GM21737 (cell line): ENCODE measurements around the gene PISD.

Experiments used
- ATAC-seq: cut with Tn5 transposase; IDR thresholded peaks from one replicate; pipeline ENCODE4 v1.9.1; 2021; ENCODE audit warnings: mild to moderate bottlenecking, moderate library complexity; ENCODE audit not compliant: unreplicated experiment

Gene PISD

GRCh38 chr22:31652911-31653684 is 8.9 kb downstream of the PISD start:
- no peak for ATAC-seq

- no peak for ATAC-seq
Observed at GRCh38 chr22:31652088-31652487, 9.9 kb downstream of the PISD start.

- ATAC-seq = no peak
Observed at GRCh38 chr22:31651664-31652063, 10.4 kb downstream of the PISD start.

GRCh38 chr22:31650391-31650790 is 11.6 kb downstream of the PISD start:
- no peak for ATAC-seq

GRCh38 chr22:31647523-31648320 is 14.3 kb downstream of the PISD start:
- ATAC-seq = no peak

- ATAC-seq = no peak
Observed at GRCh38 chr22:31647066-31647465, 14.9 kb downstream of the PISD start.

- no peak for ATAC-seq
Observed at GRCh38 chr22:31646186-31647019, 15.6 kb downstream of the PISD start.

GRCh38 chr22:31639436-31640039 is 22.5 kb downstream of the PISD start:
- ATAC-seq = no peak

GRCh38 chr22:31637891-31638618 is 24.0 kb downstream of the PISD start:
- peak; percentile 45 for ATAC-seq

- ATAC-seq = peak; percentile 51
Observed at GRCh38 chr22:31637447-31637890, 24.5 kb downstream of the PISD start.

- no peak for ATAC-seq
Observed at GRCh38 chr22:31635638-31636306, 26.2 kb downstream of the PISD start.

- no peak for ATAC-seq
Observed at GRCh38 chr22:31631436-31631835, 30.6 kb downstream of the PISD start.

GRCh38 chr22:31630331-31631329 is 31.4 kb downstream of the PISD start:
- peak; percentile 46 for ATAC-seq

- ATAC-seq = no peak
Observed at GRCh38 chr22:31629741-31630184, 32.3 kb downstream of the PISD start.

- ATAC-seq = no peak
Observed at GRCh38 chr22:31628969-31629708, 32.9 kb downstream of the PISD start.

- ATAC-seq = no peak
Observed at GRCh38 chr22:31628362-31628761, 33.7 kb downstream of the PISD start.

GRCh38 chr22:31627223-31627731 is 34.7 kb downstream of the PISD start:
- no peak for ATAC-seq
